LNCAP (cell line): Measurements from ENCODE around the gene ASPHD2.

Source experiments
- TF ChIP-seq, protein P1 (sequence below): fragments of 450-650 bp; IDR thresholded peaks from 2 replicates; pipeline ENCODE4 v1.5.1; 2017; ENCODE audit warnings: mild to moderate bottlenecking

The ASPHD2 gene, protein sequence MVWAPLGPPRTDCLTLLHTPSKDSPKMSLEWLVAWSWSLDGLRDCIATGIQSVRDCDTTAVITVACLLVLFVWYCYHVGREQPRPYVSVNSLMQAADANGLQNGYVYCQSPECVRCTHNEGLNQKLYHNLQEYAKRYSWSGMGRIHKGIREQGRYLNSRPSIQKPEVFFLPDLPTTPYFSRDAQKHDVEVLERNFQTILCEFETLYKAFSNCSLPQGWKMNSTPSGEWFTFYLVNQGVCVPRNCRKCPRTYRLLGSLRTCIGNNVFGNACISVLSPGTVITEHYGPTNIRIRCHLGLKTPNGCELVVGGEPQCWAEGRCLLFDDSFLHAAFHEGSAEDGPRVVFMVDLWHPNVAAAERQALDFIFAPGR

DNA sequence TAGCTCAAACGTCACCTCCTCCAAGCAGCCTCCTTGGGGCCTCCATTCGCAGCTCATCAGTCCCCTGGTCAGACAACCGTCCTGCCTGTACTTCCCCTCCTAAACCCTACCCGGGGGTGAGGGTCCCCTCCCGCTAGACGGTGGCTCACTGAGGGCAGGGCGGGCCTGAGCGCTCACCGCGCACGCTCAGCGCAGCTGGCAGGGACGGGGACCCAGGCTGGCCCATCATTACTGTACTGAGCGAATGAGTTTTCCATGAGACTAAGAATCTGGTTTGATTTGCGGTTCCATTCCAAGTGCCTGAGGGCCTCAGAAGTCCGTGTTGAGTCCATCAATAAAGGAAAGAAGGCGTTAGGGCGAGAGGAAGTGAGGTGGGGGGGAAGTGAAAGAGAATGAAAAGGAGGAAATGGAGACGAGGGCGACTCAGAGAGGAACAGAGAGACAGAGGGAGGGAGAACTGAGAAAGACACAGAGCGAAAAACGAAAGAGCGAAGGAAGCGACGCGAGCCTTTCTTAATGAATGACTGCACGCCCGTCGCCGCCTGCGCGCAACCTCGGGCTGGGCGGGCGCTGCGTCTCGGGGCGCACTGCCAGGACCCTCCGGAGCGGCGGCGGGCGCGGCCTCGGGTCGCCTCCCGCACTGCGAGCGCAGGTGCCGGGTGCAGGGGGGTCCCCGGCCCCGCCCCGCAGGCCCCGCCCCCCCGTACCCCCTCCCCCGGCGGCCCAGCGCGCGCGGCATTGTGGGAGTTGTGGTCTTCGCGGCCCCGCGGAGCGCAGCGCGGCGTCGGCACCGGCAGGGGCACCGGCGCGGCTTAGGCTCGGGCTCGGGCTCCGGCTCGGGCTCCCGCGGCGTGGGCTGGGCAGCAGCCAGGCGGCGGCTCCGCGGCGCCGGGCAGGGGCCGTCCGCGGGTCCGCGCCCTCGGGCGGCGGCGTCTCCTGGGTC is at the start of gene ASPHD2:
Gene ASPHD2, plus strand, starts transcription at position 746 of the 943 bp plus-strand sequence. CDS start 4,356 bp downstream, outside the sequence.
- TF ChIP-seq, protein P1, sequence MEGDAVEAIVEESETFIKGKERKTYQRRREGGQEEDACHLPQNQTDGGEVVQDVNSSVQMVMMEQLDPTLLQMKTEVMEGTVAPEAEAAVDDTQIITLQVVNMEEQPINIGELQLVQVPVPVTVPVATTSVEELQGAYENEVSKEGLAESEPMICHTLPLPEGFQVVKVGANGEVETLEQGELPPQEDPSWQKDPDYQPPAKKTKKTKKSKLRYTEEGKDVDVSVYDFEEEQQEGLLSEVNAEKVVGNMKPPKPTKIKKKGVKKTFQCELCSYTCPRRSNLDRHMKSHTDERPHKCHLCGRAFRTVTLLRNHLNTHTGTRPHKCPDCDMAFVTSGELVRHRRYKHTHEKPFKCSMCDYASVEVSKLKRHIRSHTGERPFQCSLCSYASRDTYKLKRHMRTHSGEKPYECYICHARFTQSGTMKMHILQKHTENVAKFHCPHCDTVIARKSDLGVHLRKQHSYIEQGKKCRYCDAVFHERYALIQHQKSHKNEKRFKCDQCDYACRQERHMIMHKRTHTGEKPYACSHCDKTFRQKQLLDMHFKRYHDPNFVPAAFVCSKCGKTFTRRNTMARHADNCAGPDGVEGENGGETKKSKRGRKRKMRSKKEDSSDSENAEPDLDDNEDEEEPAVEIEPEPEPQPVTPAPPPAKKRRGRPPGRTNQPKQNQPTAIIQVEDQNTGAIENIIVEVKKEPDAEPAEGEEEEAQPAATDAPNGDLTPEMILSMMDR = no peak

DNA sequence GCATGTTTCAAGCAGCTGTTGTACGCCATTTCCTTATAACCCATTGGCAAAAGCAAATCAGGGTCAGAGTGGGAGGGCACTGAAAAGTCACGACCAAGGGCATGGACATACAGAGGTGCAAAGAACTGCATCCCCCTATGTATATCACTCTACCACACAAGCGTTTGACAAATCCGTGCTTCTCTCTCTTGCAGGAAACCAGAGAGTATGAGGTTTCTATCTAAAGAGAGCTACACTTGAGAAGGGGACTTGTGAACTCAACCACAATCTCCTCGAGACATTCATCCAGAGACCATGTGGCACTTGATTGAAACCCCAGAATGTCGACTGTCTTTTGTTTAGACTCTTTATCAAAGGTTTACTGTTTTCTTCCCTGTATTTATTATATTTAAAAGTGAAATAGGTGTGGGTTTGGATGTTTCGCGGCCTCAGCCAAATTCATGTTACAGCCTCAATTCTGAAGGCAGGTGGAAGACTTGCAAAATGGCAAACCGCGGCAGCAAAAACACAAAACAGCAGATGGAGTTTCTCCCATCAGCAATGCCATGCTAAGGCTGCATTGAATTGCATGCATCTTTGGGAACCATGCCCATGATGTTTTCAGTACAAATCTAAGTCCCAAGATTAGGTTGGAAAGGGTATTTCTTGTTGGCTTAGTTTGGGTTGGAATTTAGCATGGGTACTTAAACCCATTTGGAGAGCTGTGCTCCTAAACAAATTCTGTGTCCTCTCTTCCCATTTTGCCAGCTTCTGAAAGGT is 48.8 kb upstream of the ASPHD2 start:
- TF ChIP-seq, protein P1 = no peak

DNA sequence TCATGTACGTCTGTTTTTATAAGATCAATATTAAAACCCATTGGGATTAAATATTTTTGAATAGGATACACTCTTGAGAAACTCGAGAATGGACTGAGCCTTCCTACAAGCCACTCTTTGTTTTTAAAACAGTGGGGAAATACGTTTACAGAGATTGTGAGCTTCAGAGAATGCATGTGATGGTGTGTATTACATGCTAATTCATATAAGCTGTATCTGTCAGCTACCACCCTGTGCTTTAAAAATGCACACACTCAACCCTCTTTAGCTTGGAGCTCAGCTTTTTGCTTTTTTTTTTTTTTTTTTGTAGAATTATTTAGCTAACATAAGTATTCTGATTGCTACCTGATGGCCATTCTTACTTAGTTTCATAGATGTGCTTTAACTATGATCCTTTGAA is 46.3 kb upstream of the ASPHD2 start:
- TF ChIP-seq, protein P1 = no peak

DNA sequence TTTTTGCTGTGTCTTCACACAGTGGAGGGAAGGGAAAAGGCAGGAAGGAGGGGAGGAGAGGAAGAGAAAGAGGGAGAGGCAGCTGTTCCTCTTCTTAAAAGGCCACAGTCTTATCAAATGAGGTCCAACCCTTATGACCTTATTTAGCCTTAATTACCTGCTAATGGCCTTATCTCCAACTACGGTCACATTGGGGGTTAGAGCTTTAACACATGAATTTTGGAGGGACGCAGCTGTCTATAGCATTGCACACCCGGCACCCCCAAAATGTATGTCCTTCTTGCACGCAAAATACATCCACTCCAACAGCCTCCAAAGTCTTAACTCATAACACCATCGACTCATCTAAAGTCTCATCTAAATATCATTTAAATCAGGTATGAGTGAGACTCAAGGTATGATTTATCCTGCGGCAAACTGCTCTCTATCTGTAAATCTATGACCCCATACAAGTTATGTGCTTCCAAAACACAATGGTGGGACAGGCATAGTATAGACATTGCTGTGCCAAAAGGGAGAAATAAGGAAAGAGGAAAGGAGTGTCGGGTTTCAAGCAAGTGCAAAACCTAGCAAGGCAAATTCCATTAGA is 45.0 kb upstream of the ASPHD2 start:
- TF ChIP-seq, protein P1 = no peak

DNA sequence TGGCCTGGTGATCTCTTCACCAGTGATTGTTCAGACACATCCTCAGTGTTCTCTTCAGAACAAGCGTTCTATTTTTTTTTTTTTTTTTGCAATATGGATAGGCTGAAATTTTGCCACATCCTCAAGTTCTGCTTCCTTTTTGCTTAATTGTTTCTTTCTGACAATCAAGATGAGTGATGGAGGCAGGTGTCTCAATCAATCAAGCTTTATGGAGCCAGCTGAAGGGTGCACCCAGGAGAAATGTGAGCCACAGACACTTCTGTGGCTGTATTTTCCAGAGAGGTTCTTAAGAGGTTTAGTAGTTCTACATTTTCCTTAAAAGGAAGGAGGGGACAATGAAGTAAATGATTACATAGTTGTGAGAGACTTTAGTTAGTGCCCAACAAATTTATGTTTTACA is 43.9 kb upstream of the ASPHD2 start:
- TF ChIP-seq, protein P1 = no peak

DNA sequence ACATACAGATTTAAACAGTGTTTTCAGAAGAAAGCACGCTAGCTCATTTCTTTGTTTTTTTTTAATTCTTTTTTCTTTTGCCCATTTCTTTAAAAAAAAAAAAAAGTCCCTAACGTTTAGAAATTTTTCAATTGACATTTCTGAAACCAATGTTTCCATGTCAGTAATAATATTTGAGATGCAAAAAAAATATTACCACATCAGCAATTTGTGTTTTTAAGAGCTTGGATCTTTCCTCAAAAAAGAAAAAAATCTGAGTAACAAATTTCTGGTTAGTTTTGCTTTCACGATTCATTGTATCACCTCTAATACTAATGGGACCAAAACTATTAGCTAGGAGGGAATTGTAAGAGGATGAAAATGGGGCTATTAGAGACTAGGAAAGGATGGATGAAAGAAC is 39.9 kb upstream of the ASPHD2 start:
- TF ChIP-seq, protein P1 = no peak

DNA sequence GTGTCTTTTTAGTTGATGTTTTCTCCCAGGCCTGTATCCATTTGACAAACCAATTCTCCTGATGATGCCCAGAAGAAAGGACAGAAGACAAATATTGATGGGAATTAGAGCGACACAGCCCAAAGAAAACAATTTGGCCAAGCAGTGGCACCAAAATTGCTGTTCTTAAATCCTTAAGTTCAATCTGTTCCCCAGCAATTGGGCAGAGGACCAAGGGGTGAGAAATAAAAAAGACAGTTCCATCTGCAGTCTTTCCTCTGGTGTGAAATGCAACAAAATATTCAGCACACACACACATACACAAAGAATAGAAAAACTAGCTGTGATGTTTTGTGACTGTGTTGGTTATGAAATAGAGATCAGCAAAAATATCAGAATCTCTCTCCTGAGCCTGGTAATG is 38.0 kb upstream of the ASPHD2 start:
- TF ChIP-seq, protein P1 = no peak
